Adipocyte (in vitro differentiated cells): ENCODE data around the gene NMT2.
A peak's percentile ranks its signal among the peaks of the same experiment; 100 is the strongest.

Experiments used
- DNase-seq: peaks from one replicate; pipeline ENCODE4 v3.0.0-alpha.2; 2015; ENCODE audit warnings: low read depth
- H3K27me3 ChIP-seq: replicated peaks from 2 replicates; pipeline ENCODE4 v1.7.0; 2013; ENCODE audit warnings: mild to moderate bottlenecking, low read length, moderate library complexity; ENCODE audit not compliant: control insufficient read depth, insufficient read depth
- H3K36me3 ChIP-seq: 2 replicates; pipeline ENCODE4 v1.7.0; 2013; ENCODE audit warnings: low read length, mild to moderate bottlenecking, moderate library complexity; ENCODE audit not compliant: control insufficient read depth, insufficient read depth, severe bottlenecking
- H3K4me1 ChIP-seq: 2 replicates; pipeline ENCODE4 v1.7.0; 2013; ENCODE audit warnings: mild to moderate bottlenecking, low read length, moderate library complexity; ENCODE audit not compliant: control insufficient read depth, insufficient read depth
- H3K4me3 ChIP-seq: 2 replicates; pipeline ENCODE4 v1.7.0; 2013; ENCODE audit warnings: mild to moderate bottlenecking, low read length, moderate library complexity
- H3K9ac ChIP-seq: 2 replicates; pipeline ENCODE4 v1.7.0; 2013; ENCODE audit warnings: mild to moderate bottlenecking, low read length, moderate library complexity
- H3K9me3 ChIP-seq: 2 replicates; pipeline ENCODE4 v1.7.0; 2013; ENCODE audit warnings: mild to moderate bottlenecking, low read length, moderate library complexity; ENCODE audit not compliant: control insufficient read depth

The NMT2 gene

DNA sequence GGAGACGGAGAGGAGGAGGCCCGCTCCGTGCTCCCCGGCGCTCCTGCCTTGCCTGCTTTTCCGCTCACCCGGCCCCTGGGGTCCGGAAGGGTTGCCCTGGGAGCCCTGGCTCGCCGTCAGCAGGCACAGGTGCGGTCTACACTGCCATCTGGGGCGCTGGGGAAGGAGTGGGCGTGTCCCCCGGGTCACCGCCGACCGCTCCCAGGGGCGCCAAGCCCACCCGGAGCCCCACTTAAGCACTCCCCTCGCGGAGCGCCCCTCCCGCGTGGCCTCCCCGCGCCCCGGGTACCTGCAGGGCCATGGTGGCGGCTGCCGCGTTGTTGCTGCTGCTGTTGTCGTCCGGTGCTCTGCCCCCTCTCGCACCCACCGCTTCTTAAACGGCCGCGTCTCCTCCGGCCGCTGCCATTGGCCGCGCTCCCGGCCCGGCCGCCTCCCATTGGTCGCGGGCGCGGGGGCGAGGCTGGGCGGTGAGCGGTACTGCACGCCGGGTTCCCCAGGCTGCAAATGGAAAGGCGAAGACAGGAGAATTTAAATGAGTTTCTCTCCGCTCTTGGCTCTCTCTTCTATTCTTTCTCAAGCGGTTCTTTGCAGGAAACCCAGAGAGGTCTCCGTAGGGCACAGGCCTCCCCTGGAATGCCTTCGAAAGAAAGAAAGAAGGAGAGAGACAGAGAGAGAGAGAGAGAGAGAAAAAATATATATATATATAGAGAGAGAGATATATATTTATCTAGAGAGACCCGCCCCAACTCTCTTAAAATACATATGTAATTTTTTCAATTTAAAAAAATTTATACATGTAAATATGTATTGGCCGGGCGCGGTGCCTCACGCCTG is 79.8 kb downstream of the NMT2 start, which contains the start of gene ACBD7:
Gene ACBD7, minus strand, starts transcription at position 349 of the 834 bp plus-strand sequence. Its CDS starts 48 bp downstream, at position 301.
- Histone ChIP-seq H3K36me3 (no peaks in the 10 kb centered on the region), H3K9ac (peak within 1 kb of the TSS; percentile 39), H3K27me3 (no peaks in the 10 kb centered on the region), H3K4me1 (peaks cover 13% of the 10 kb centered on the region), H3K9me3 (no peaks in the 10 kb centered on the region), H3K4me3 (peak within 1 kb of the TSS; percentile 81)
- peak; percentile 95 for DNase-seq

DNA sequence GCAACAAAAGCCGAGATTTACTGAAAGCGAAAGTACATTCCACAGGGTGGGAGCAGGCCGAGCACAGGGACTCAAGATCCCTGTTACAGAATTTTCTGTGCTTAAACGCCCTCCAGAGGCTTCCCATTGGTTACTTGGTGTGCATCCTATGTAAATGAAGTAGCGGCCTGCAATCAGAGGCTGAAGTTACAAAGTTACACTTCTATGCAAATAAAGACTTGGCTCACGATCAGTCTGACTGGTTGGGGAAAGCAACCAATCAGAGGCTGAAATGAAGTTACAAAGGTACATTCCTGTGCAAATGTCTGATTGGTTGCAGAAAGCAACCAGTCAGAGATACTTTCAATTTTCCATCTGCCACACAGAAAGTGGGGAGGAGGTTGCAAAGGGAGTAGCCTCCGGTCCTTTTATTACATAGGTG is 84.0 kb downstream of the NMT2 start:
- H3K27me3 ChIP-seq: no peaks in the 10 kb centered on the region
- no peaks in the 10 kb centered on the region for H3K9me3 ChIP-seq
- peaks cover 14% of the 10 kb centered on the region for H3K4me1 ChIP-seq
- H3K4me3 ChIP-seq: peak overlapping the region; percentile 82
- H3K9ac ChIP-seq: peak overlapping the region; percentile 85
- H3K36me3 ChIP-seq: no peaks in the 10 kb centered on the region
- DNase-seq: peak; percentile 95

DNA sequence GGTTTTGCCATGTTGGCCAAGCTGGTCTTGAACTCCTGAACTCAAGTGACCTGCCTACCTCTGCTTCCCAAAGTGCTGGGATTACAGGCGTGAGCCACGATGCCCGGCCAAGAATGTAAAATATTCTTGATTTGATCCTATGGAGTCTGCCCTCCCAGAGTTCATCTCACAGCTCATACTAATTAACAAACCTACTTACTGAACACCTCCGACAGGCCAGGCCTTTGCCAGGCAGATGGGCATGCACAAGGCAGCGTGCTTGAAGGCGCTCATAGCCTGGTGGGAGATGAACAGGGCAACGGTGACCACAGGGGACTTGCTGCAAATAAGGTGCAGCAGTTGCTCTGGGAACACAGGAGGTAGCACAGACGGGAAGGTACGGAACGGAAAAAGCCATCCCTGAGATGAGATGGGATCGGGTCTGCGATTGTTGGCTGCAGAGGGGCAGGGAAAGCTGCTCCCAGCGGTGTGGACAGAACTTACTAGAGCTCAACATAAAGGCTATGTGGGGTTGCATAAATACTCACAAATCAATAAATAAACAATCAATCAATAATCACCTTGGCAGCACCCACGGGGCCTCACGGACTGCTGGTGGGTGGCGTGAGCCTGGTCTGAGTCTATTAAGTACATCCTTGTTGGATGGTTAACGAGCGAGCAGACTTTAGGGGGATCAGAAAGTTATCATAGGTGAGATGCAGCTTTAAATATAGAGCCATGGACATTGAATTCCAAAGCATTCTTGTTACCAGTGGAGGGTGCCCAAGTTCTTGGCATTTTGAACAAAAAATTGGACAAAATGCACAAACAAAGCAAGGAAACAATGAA is 84.6 kb downstream of the NMT2 start:
- H3K4me3 ChIP-seq: peak overlapping the region; percentile 82
- no peaks in the 10 kb centered on the region for H3K27me3 ChIP-seq
- H3K9ac ChIP-seq: peak overlapping the region; percentile 85
- DNase-seq: no peak
- no peaks in the 10 kb centered on the region for H3K9me3 ChIP-seq
- H3K4me1 ChIP-seq: peaks cover 14% of the 10 kb centered on the region
- H3K36me3 ChIP-seq: no peaks in the 10 kb centered on the region

DNA sequence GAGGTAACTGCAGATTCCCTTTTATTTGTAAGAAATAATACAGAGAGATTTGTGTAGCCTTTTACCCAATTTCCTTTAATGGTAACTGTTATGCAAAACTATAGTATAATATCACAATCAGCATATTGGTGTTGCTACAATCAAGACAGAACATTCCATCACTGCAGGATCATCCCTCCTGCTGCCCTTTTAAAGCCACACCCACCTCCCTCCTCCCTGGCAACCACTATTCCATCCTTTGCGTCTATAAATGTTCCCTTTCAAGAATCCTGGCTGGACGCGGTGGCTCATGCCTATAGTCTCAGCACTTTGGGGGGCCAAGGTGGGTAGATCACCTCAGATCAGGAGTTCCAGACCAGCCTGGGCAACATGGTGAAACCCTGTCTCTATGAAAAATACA is 93.1 kb downstream of the NMT2 start:
- Histone ChIP-seq H3K4me3 (no peak overlapping the region), H3K27me3 (no peaks in the 10 kb centered on the region), H3K9me3 (no peaks in the 10 kb centered on the region), H3K9ac (no peak overlapping the region), H3K4me1 (no peaks in the 10 kb centered on the region), H3K36me3 (no peaks in the 10 kb centered on the region)
- DNase-seq: no peak

DNA sequence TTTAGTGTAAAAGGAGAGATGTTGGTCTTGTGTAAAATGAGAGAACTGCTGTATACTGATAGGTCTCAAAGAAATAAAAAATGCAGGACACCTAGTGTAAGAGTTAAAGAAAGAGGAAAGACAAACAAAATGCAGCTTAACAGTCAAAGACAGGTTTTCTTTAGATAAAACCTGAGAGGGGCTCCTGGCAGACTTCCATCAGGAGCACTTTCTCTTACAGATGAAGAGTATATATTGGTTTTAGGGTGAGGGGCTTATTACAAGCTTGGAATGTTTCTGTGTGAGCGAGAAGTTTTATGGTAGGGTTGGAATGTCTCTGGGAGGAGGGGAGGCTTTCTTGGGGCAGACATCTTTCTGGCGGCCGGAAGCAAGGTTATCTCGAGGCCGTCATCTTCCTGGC is 96.1 kb downstream of the NMT2 start:
- H3K36me3 ChIP-seq: no peaks in the 10 kb centered on the region
- H3K27me3 ChIP-seq: no peaks in the 10 kb centered on the region
- DNase-seq: no peak
- H3K9me3 ChIP-seq: no peaks in the 10 kb centered on the region
- peaks cover 5% of the 10 kb centered on the region for H3K4me1 ChIP-seq
- no peak overlapping the region for H3K9ac ChIP-seq
- no peak overlapping the region for H3K4me3 ChIP-seq

DNA sequence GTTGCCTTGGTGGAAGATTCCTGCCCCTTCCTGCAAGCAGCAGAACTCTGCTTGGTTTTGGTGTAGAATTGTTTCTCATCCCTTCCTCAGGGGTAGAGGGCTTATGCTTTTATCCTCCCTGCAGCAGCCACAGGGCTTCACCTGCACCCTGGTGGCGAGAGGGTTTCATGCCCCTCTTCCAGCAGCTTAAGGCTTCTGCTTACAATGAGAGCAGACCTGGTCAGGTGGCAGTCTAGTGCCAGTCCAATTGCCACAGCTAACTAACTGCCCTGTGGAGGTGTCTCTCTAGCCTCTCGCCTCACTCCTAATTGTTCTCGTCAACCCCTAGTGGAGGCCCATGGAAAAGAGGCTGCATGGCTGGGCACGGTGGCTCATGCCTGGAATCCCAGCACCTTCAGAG is 99.3 kb downstream of the NMT2 start:
- Histone ChIP-seq H3K36me3 (no peaks in the 10 kb centered on the region), H3K4me3 (no peak overlapping the region), H3K9ac (no peak overlapping the region), H3K27me3 (no peaks in the 10 kb centered on the region), H3K9me3 (peaks cover 13% of the 10 kb centered on the region), H3K4me1 (peaks cover 5% of the 10 kb centered on the region)
- no peak for DNase-seq

DNA sequence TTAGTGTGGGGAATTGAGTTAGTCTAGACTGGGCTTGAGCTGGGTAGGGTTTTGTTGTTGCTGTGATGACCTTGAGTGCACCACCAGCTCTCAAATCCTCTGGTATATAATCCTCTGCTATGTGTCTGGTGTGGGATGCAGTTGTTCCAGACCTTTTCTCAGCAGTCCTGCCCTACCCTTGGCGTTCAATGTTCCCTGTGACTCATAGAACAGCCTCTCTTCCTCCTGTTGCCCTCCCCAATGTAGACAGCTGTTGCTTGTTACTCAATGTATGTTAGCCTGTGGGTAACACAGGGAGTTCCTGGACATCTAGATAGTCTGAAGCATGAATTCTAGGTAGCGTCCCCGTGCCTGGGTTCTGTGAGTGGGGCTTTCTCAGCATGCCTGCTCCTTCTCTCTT is 99.7 kb downstream of the NMT2 start:
- Histone ChIP-seq H3K4me3 (no peak overlapping the region), H3K9ac (no peak overlapping the region), H3K9me3 (peaks cover 15% of the 10 kb centered on the region), H3K27me3 (no peaks in the 10 kb centered on the region), H3K4me1 (peaks cover 5% of the 10 kb centered on the region), H3K36me3 (no peaks in the 10 kb centered on the region)
- peak; percentile 94 for DNase-seq

DNA sequence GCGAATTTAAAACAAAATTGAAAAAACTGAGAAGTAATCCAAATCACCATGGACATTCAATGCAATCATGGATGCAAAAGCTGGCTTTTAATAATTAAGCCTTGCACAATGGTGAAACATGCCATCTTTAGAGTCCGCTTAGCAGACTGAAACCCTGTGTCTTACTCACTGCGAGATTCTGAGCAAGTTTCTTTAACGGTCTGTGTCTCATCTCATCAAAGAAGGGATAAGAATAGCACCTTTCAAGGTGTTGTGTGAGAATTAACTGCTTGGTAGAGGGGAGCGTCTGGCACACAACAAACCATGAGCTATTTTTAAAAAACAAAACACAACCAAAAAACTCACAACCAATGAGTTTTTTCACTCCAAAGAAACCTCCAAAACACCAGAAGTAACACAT is 101.3 kb downstream of the NMT2 start:
- DNase-seq: no peak
- Histone ChIP-seq H3K36me3 (no peaks in the 10 kb centered on the region), H3K9me3 (peaks cover 15% of the 10 kb centered on the region), H3K9ac (no peak overlapping the region), H3K4me3 (no peak overlapping the region), H3K27me3 (no peaks in the 10 kb centered on the region), H3K4me1 (peaks cover 5% of the 10 kb centered on the region)

DNA sequence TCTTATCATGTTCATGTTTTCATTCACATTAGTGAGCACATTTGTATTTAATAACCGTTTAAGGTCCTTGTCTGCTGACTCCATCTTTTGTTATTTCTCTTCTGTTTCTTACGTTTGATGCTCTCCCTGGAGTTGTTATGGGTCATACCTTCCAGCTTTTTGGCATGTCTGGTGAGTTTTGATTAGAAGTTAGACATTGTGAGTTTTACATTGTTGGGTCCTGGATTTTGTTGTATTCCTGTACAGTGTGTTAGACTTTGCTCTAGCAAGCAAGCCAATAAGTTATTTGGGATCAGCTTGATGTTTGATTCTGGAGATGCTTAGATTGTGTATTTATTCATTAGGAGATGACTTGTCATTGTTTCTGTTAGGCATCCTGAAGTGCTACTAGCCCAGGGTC is 107.9 kb downstream of the NMT2 start:
- no peaks in the 10 kb centered on the region for H3K4me1 ChIP-seq
- H3K9ac ChIP-seq: no peak overlapping the region
- H3K4me3 ChIP-seq: no peak overlapping the region
- no peak for DNase-seq
- H3K27me3 ChIP-seq: no peaks in the 10 kb centered on the region
- peaks cover 26% of the 10 kb centered on the region for H3K9me3 ChIP-seq
- no peaks in the 10 kb centered on the region for H3K36me3 ChIP-seq

DNA sequence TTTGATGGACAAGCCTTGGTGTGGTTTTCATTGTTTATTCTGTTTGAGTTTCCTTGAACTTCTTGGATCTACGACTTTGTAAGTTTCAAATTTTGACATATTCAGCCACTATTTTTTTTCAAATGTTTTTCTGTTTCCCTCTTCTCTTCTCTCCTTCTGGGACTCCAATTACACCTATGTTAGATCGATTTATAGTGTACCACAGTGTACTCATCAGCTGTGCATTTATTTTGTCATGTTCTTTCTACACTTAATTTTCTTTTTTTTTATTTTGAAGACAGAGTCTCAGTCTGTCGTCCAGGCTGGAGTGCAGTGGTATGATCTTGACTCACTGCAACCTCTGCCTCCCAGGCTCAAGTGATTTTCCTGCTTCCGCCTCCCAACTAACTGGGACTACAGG is 108.6 kb downstream of the NMT2 start:
- H3K36me3 ChIP-seq: no peaks in the 10 kb centered on the region
- DNase-seq: no peak
- H3K9ac ChIP-seq: no peak overlapping the region
- no peaks in the 10 kb centered on the region for H3K27me3 ChIP-seq
- H3K9me3 ChIP-seq: peaks cover 19% of the 10 kb centered on the region
- no peak overlapping the region for H3K4me3 ChIP-seq
- H3K4me1 ChIP-seq: no peaks in the 10 kb centered on the region

DNA sequence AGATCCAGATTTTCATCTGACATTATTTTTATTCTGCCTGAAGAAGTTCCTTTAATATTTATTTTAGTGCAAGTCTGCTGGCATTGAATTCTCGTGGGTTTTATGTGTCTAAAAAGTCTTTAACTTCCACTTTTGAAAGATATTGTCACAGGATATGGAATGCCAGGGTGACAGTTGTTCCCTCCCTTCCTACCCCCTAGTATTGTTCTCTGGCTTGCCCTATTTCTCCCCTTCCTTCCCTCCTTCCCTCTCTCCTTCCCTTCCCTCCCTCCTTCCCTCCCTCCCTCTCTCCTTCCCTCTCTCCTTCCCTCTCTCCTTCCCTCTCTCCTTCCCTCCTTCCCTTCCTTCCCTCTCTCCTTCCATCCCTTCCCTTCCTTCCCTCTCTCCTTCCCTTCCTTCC is 109.8 kb downstream of the NMT2 start:
- Histone ChIP-seq H3K27me3 (no peaks in the 10 kb centered on the region), H3K9me3 (peaks cover 17% of the 10 kb centered on the region), H3K4me3 (no peak overlapping the region), H3K36me3 (no peaks in the 10 kb centered on the region), H3K4me1 (no peaks in the 10 kb centered on the region), H3K9ac (no peak overlapping the region)
- no peak for DNase-seq
